GM18858 (cell line): Measurements from ENCODE around the gene PPP1R14D.
"Not testable (repeated sequence)": the region's sequence is repeated elsewhere in the genome, so short reads cannot be mapped to it uniquely, and the experiment has no call there.

ENCODE experiments used
- ATAC-seq: cut with Tn5 transposase; IDR thresholded peaks from one replicate; pipeline ENCODE4 v1.9.1; 2021; ENCODE audit not compliant: unreplicated experiment

Gene PPP1R14D

GRCh38 chr15:40828447-40829036, at the start of gene PPP1R14D:
PPP1R14D (minus strand) TSS chr15:40828708; CDS start chr15:40828641, 67 bp downstream.
- no peak for ATAC-seq

GRCh38 chr15:40877694-40878093, 49.2 kb upstream of the PPP1R14D start:
- ATAC-seq, result no peak

- ATAC-seq, result no peak
These were observed 47.7 kb upstream of the PPP1R14D start for GRCh38 chr15:40875991-40876730.

GRCh38 chr15:40873694-40874561, 45.4 kb upstream of the PPP1R14D start, which contains the start of gene RHOV:
RHOV (minus strand) TSS chr15:40874234; CDS start chr15:40874139, 95 bp downstream.
- ATAC-seq, result no peak

GRCh38 chr15:40872791-40873693, 44.5 kb upstream of the PPP1R14D start:
- ATAC-seq, result no peak

GRCh38 chr15:40871749-40872617, 43.5 kb upstream of the PPP1R14D start:
- ATAC-seq, result no peak

- no peak for ATAC-seq
These were observed 42.2 kb upstream of the PPP1R14D start for GRCh38 chr15:40870716-40871115.

GRCh38 chr15:40869686-40870085, 41.2 kb upstream of the PPP1R14D start:
- ATAC-seq, result no peak

- ATAC-seq, result no peak
These were observed 38.7 kb upstream of the PPP1R14D start for GRCh38 chr15:40867199-40867598.

GRCh38 chr15:40863660-40864270, 35.3 kb upstream of the PPP1R14D start:
- ATAC-seq, result no peak

- not testable (repeated sequence) for ATAC-seq
These were observed 32.6 kb upstream of the PPP1R14D start for GRCh38 chr15:40861147-40861546.

GRCh38 chr15:40859206-40859851, 30.8 kb upstream of the PPP1R14D start:
- ATAC-seq, result no peak

GRCh38 chr15:40858706-40859105, 30.2 kb upstream of the PPP1R14D start:
- ATAC-seq, result no peak

- no peak for ATAC-seq
These were observed 29.3 kb upstream of the PPP1R14D start for GRCh38 chr15:40857601-40858341.

- ATAC-seq, result no peak
These were observed 28.2 kb upstream of the PPP1R14D start for GRCh38 chr15:40856746-40857145.

GRCh38 chr15:40855706-40856234, 27.3 kb upstream of the PPP1R14D start:
- no peak for ATAC-seq

- no peak for ATAC-seq
These were observed 25.7 kb upstream of the PPP1R14D start for GRCh38 chr15:40854161-40854560.
